HUES6 (cell line): ENCODE measurements around the gene KCTD1.

Source experiments
- H3K27ac ChIP-seq: 2 replicates; pipeline ENCODE4 v1.7.0; 2013; ENCODE audit warnings: low read depth, mild to moderate bottlenecking, low read length, inconsistent platforms
- H3K27me3 ChIP-seq: 2 replicates; pipeline ENCODE4 v1.6.1; 2013; ENCODE audit warnings: low read length; ENCODE audit not compliant: control insufficient read depth, insufficient read depth
- H3K36me3 ChIP-seq: 2 replicates; pipeline ENCODE4 v1.6.1; 2013; ENCODE audit warnings: low read length; ENCODE audit not compliant: control insufficient read depth, insufficient read depth
- H3K4me1 ChIP-seq: 2 replicates; pipeline ENCODE4 v1.6.1; 2013; ENCODE audit warnings: low read length; ENCODE audit not compliant: control insufficient read depth, insufficient read depth
- H3K4me3 ChIP-seq: 2 replicates; pipeline ENCODE4 v1.5.1; 2013; ENCODE audit warnings: low read depth, low read length
- H3K9ac ChIP-seq: one replicate; pipeline ENCODE4 v1.6.1; 2013; ENCODE audit warnings: mild to moderate bottlenecking, low read length
- H3K9me3 ChIP-seq: 2 replicates; pipeline ENCODE4 v1.6.1; 2013; ENCODE audit warnings: low read depth, low read length; ENCODE audit not compliant: control insufficient read depth, insufficient read depth

KCTD1 gene

GRCh38 chr18:26405190-26405801 is 143.1 kb downstream of the KCTD1 start:
- Histone ChIP-seq H3K27ac (no peak overlapping the region), H3K36me3 (no peaks in the 10 kb centered on the region), H3K9me3 (no peaks in the 10 kb centered on the region), H3K27me3 (no peaks in the 10 kb centered on the region), H3K4me1 (peaks cover 17% of the 10 kb centered on the region), H3K9ac (no peak overlapping the region), H3K4me3 (no peak overlapping the region)
